WTC11 (cell line): ENCODE data around the gene PSMA4. TPM values are rescaled to one million over a fixed set of nuclear protein-coding genes. Genes with fewer than 3 reads are reported as not detected.

Experiments
- ATAC-seq: fragments of 200-7000 bp; cut with Tn5 transposase; 2 replicates; pipeline ENCODE4 v1.10.0; 2021; ENCODE audit warnings: mild to moderate bottlenecking, moderate library complexity
- CTCF ChIA-PET: fragments of 300-600 bp; sonication (Branson Sonifier 250); formaldehyde crosslinking; loops from one replicate; lab custom pipeline; 2021; ENCODE audit warnings: antibody characterized with exemption; lab: Charles Lee
- POLR2A ChIA-PET: fragments of 350-600 bp; sonication (Branson Sonifier 250); formaldehyde crosslinking; loops from one replicate; lab custom pipeline; 2021; ENCODE audit warnings: antibody characterized with exemption; lab: Charles Lee
- DNase-seq: peaks from one replicate; pipeline ENCODE4 v3.0.0; 2021; ENCODE audit warnings: low spot score
- H3K27ac Mint-ChIP-seq: 2 replicates; pipeline ENCODE4 v1.8.0; 2021; ENCODE audit warnings: mixed read lengths
- H3K27me3 Mint-ChIP-seq: 2 replicates; pipeline ENCODE4 v1.8.0; 2021; ENCODE audit warnings: low read depth, mild to moderate bottlenecking, moderate library complexity, mixed read lengths
- H3K36me3 Mint-ChIP-seq: 2 replicates; pipeline ENCODE4 v1.8.0; 2021; ENCODE audit warnings: mixed read lengths
- H3K4me1 Mint-ChIP-seq: 2 replicates; pipeline ENCODE4 v1.8.0; 2022; ENCODE audit warnings: mixed read lengths
- H3K4me3 Mint-ChIP-seq: 2 replicates; pipeline ENCODE4 v1.8.0; 2021; ENCODE audit warnings: mild to moderate bottlenecking, moderate library complexity, mixed read lengths
- H3K9me3 Mint-ChIP-seq: 2 replicates; pipeline ENCODE4 v1.8.0; 2021; ENCODE audit warnings: mixed read lengths
- E2F5 ChIP-seq: sonication (generic); formaldehyde crosslinking; IDR thresholded peaks from 2 replicates; pipeline ENCODE4 v1.8.1; 2022; ENCODE audit warnings: mild to moderate bottlenecking, moderate library complexity, missing genetic modification reagents
- ELF4 ChIP-seq: sonication (generic); formaldehyde crosslinking; IDR thresholded peaks from 2 replicates; pipeline ENCODE4 v1.8.1; 2022; ENCODE audit warnings: low read depth, mild to moderate bottlenecking, moderate library complexity, missing genetic modification reagents
- EMX1 ChIP-seq: fragments of 250-450 bp; sonication (Bioruptor Pico); IDR thresholded peaks from 2 replicates; pipeline ENCODE4 v1.8.0; 2021; ENCODE audit warnings: mild to moderate bottlenecking
- FOXK1 ChIP-seq: sonication (generic); formaldehyde crosslinking; IDR thresholded peaks from 2 replicates; pipeline ENCODE4 v1.8.0; 2022; ENCODE audit warnings: mild to moderate bottlenecking, moderate library complexity, missing genetic modification reagents
- FOXP1 ChIP-seq: sonication (generic); formaldehyde crosslinking; IDR thresholded peaks from 2 replicates; pipeline ENCODE4 v1.8.0; 2022; ENCODE audit warnings: missing genetic modification reagents, mild to moderate bottlenecking, moderate library complexity, borderline replicate concordance
- NFATC4 ChIP-seq: fragments of 250-450 bp; sonication (Bioruptor Pico); IDR thresholded peaks from 2 replicates; pipeline ENCODE4 v1.9.0; 2021; ENCODE audit warnings: mild to moderate bottlenecking
- NR3C1 ChIP-seq: sonication (generic); formaldehyde crosslinking; conservative IDR thresholded peaks from 2 replicates; pipeline ENCODE4 v1.8.1; 2023; ENCODE audit warnings: low read depth, mild to moderate bottlenecking, missing genetic modification reagents
- PRDM15 ChIP-seq: sonication (generic); formaldehyde crosslinking; IDR thresholded peaks from 2 replicates; pipeline ENCODE4 v1.8.0; 2022; ENCODE audit warnings: missing genetic modification reagents
- RORB ChIP-seq: fragments of 250-450 bp; sonication (Bioruptor Pico); IDR thresholded peaks from 2 replicates; pipeline ENCODE4 v1.9.0; 2021; ENCODE audit warnings: mild to moderate bottlenecking
- TEAD1 ChIP-seq: sonication (generic); formaldehyde crosslinking; IDR thresholded peaks from 2 replicates; pipeline ENCODE4 v1.8.0; 2022; ENCODE audit warnings: mild to moderate bottlenecking, missing genetic modification reagents
- ZBTB21 ChIP-seq: sonication (generic); formaldehyde crosslinking; IDR thresholded peaks from 2 replicates; pipeline ENCODE4 v1.8.1; 2023; ENCODE audit warnings: mild to moderate bottlenecking, missing genetic modification reagents, borderline replicate concordance
- ZNF138 ChIP-seq: sonication (generic); formaldehyde crosslinking; conservative IDR thresholded peaks from 2 replicates; pipeline ENCODE4 v1.8.1; 2022; ENCODE audit warnings: mild to moderate bottlenecking, moderate library complexity, missing genetic modification reagents
- ZNF281 ChIP-seq: sonication (generic); formaldehyde crosslinking; IDR thresholded peaks from 2 replicates; pipeline ENCODE4 v1.8.0; 2023; ENCODE audit warnings: mild to moderate bottlenecking, missing genetic modification reagents
- ZNF317 ChIP-seq: sonication (generic); formaldehyde crosslinking; IDR thresholded peaks from 2 replicates; pipeline ENCODE4 v1.8.1; 2023; ENCODE audit warnings: low read depth, mild to moderate bottlenecking, moderate library complexity, missing genetic modification reagents, borderline replicate concordance
- ZNF396 ChIP-seq: fragments of 250-450 bp; sonication (Bioruptor Pico); IDR thresholded peaks from 2 replicates; pipeline ENCODE4 v1.8.0; 2021; ENCODE audit warnings: mild to moderate bottlenecking, moderate library complexity, borderline replicate concordance
- ZSCAN18 ChIP-seq: fragments of 250-450 bp; sonication (Bioruptor Pico); IDR thresholded peaks from 2 replicates; pipeline ENCODE4 v2.1.2; 2022; ENCODE audit warnings: mild to moderate bottlenecking, moderate library complexity
- total RNA-seq: library from RNA; stranded (reverse); gene quantifications from 3 replicates; pipeline ENCODE4 v1.2.3, GENCODE V29; 2021
- TF ChIP-seq, protein P1 (sequence below): sonication (generic); formaldehyde crosslinking; IDR thresholded peaks from 2 replicates; pipeline ENCODE4 v1.8.0; 2022; ENCODE audit warnings: mild to moderate bottlenecking, missing genetic modification reagents
- TF ChIP-seq, protein P2 (sequence below): sonication (generic); formaldehyde crosslinking; IDR thresholded peaks from 2 replicates; pipeline ENCODE4 v1.8.0; 2022; ENCODE audit warnings: mild to moderate bottlenecking, missing genetic modification reagents
- TF ChIP-seq, protein P3 (sequence below): fragments of 250-450 bp; sonication (Bioruptor Pico); IDR thresholded peaks from 2 replicates; pipeline ENCODE4 v1.8.0; 2021; ENCODE audit warnings: mild to moderate bottlenecking

Gene PSMA4
- total RNA-seq, 1 experiment from 2014 or later = 281 TPM

GRCh38 chr15:78565951-78566774, 25.9 kb downstream of the PSMA4 start:
- POLR2A ChIA-PET = interaction anchor here (0.6 to 2.9 kb wide), 12 partner anchors 9 to 323 kb away, joined by 3 to 35 read pairs (median 6); partner anchors contain the start of genes ADAMTS7, CHRNA3, HYKK and IREB2
- H3K4me3 Mint-ChIP-seq = peak overlapping the region; percentile 90
- H3K4me1 Mint-ChIP-seq = peaks cover 27% of the 10 kb centered on the region
- H3K27ac Mint-ChIP-seq = peak overlapping the region; percentile 0
- H3K36me3 Mint-ChIP-seq = no peaks in the 10 kb centered on the region
- H3K9me3 Mint-ChIP-seq = no peaks in the 10 kb centered on the region
- no peaks in the 10 kb centered on the region; the same call in 1 of the 2 replicates for H3K27me3 Mint-ChIP-seq
- CTCF ChIA-PET = interaction anchor here (0.8 to 2.3 kb wide), 19 partner anchors 9 to 458 kb away, joined by 3 to 18 read pairs (median 4); partner anchors contain the start of genes ADAMTS7, CHRNA3, PSMA4 and SKIC8
- ATAC-seq = peak; percentile 2
- no peak for TF ChIP-seq FOXP1 (CRISPR knock-in tag)
- TF ChIP-seq, protein P1, sequence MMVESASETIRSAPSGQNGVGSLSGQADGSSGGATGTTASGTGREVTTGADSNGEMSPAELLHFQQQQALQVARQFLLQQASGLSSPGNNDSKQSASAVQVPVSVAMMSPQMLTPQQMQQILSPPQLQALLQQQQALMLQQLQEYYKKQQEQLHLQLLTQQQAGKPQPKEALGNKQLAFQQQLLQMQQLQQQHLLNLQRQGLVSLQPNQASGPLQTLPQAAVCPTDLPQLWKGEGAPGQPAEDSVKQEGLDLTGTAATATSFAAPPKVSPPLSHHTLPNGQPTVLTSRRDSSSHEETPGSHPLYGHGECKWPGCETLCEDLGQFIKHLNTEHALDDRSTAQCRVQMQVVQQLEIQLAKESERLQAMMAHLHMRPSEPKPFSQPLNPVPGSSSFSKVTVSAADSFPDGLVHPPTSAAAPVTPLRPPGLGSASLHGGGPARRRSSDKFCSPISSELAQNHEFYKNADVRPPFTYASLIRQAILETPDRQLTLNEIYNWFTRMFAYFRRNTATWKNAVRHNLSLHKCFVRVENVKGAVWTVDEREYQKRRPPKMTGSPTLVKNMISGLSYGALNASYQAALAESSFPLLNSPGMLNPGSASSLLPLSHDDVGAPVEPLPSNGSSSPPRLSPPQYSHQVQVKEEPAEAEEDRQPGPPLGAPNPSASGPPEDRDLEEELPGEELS (CRISPR knock-in tag) = no peak
- no peak for TF ChIP-seq FOXK1 (CRISPR knock-in tag)
- no peak for TF ChIP-seq E2F5 (CRISPR knock-in tag)
- TF ChIP-seq ZNF281 (CRISPR knock-in tag) = no peak
- TF ChIP-seq, protein P2, sequence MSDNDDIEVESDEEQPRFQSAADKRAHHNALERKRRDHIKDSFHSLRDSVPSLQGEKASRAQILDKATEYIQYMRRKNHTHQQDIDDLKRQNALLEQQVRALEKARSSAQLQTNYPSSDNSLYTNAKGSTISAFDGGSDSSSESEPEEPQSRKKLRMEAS (CRISPR knock-in tag) = no peak
- TF ChIP-seq NFATC4 (CRISPR knock-in tag) = no peak
- no peak for TF ChIP-seq ZSCAN18 (CRISPR knock-in tag)
- no peak for TF ChIP-seq ZNF396 (CRISPR knock-in tag)
- TF ChIP-seq, protein P3, sequence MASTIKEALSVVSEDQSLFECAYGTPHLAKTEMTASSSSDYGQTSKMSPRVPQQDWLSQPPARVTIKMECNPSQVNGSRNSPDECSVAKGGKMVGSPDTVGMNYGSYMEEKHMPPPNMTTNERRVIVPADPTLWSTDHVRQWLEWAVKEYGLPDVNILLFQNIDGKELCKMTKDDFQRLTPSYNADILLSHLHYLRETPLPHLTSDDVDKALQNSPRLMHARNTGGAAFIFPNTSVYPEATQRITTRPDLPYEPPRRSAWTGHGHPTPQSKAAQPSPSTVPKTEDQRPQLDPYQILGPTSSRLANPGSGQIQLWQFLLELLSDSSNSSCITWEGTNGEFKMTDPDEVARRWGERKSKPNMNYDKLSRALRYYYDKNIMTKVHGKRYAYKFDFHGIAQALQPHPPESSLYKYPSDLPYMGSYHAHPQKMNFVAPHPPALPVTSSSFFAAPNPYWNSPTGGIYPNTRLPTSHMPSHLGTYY (CRISPR knock-in tag) = no peak
- no peak for TF ChIP-seq ELF4 (CRISPR knock-in tag)
- TF ChIP-seq ZNF317 (CRISPR knock-in tag) = no peak
- TF ChIP-seq, all 79 proteins: peak for 0
- peak; percentile 41 for DNase-seq

DNA sequence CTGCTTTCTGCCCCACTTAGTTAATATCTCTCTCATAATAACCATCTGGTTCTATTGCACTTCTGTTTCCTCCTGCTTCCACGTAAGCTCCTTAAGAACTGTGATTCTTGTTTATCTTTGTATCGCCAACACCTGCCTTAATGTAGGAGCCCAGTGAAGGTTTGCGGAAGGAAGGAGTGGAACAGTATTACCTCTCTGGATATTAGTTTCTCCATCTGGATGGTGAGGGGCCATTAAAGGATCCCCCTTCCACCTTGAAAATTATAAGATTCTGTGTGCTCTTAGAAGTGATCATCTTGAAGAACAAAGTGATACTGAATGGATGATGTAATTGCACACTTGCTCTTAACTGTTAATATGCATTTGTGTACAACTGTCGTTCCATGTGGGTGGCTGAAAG, 27.3 kb downstream of the PSMA4 start:
- peak overlapping the region; percentile 43 for H3K4me3 Mint-ChIP-seq
- no peak for TF ChIP-seq NR3C1 (CRISPR knock-in tag)
- no peak for TF ChIP-seq PRDM15
- TF ChIP-seq ZBTB21 (CRISPR knock-in tag) = no peak
- TF ChIP-seq EMX1 = no peak
- no peak for TF ChIP-seq ZNF138
- no peak for TF ChIP-seq TEAD1 (CRISPR knock-in tag)
- TF ChIP-seq RORB (CRISPR knock-in tag) = no peak
- TF ChIP-seq FOXK1 (CRISPR knock-in tag) = no peak

More for the DNA sequence above, 27.3 kb downstream of the PSMA4 start:
- no peaks in the 10 kb centered on the region for H3K9me3 Mint-ChIP-seq
- no peaks in the 10 kb centered on the region; the same call in 1 of the 2 replicates for H3K27me3 Mint-ChIP-seq
- ATAC-seq = no peak
- no peak for DNase-seq
- H3K36me3 Mint-ChIP-seq = no peaks in the 10 kb centered on the region
- POLR2A ChIA-PET = no interaction called here
- H3K27ac Mint-ChIP-seq = no peak overlapping the region
- peaks cover 27% of the 10 kb centered on the region for H3K4me1 Mint-ChIP-seq
- CTCF ChIA-PET = interaction anchor here (1.2 kb wide), 1 partner anchor 260 kb away, joined by 3 read pairs; no protein-coding TSS in a partner anchor
